Fibroblast of lung (primary cell): ENCODE measurements around the gene ITPR1.

ENCODE experiments used
- CTCF ChIP-seq, 2 donors: IDR thresholded peaks in 1 of 2; conservative IDR thresholded peaks in 1 of 2; 1 replicate in 1 of 2; 2 replicates in 1 of 2; pipeline ENCODE4 v1.5.1; 2011 to 2012; ENCODE audit warnings: low read length in 2 of 2, control low read depth in 1 of 2, inconsistent platforms in 1 of 2, low read depth in 1 of 2, mild to moderate bottlenecking in 1 of 2
- EZH2 ChIP-seq: IDR thresholded peaks from 2 replicates; pipeline ENCODE4 v1.5.1; 2012; ENCODE audit warnings: low read length, control low read depth, mild to moderate bottlenecking; ENCODE audit errors: missing control alignments

DNA sequence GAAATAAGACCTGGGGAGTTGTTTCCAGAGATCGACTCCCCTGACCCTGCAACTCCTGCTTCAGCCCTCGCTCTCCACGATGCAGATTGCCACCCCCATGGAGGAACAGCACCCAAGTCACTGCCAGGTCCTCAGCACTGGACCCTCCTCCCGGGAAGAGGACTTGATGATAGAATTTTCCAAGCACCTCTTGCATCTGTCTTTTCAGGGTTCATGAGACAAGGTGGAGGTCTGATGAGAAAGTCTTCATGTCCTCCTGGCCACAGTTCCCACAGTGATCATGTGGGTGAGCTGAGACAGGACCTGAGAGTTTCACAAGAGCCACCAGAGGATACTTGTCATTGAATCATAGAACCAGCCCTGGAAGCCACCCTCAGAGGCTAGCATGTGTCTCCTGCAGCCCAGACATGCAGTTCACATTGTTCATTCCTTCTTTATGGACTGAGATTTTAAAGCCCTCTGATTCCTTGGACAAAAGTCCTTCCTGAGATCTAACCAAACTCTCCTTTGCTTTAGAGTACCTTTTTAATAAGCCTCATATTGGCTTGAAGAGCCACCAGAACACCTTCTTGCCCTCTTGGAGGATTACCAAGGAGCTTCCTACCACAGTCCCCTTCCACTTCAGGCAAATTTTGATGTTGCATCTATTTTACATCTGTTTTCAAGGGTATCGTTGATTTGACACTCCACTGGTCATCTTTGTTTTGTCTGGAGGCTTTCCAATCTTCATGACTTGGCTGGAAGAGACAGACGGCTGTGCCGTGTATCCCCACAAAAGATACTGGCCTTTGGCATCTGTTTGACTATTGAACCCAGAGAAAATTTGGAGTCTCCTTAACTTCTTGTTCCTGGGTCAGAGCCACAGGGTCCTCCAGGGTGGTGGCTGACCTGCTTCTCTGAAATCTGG, 261.3 kb downstream of the ITPR1 start:
- no peak for TF ChIP-seq EZH2
- no peak for TF ChIP-seq CTCF (conservative IDR thresholded peaks at IDR 0.05 in 1 of 2, IDR thresholded peaks at IDR 0.05 in 1 of 2; ENCODE audit: low read depth in 1 of 2, low read length in 2 of 2)
